Tibial nerve (tissue), 4 donors: ENCODE results near the gene SLF2.

Experiments used
- CTCF ChIP-seq, 5 experiments: fragments of 200-600 bp in 3 of 5; fragments of 450-650 bp in 2 of 5; sonication (generic) in 3 of 5; IDR thresholded peaks; one replicate each; pipeline ENCODE4 v1.5.1; 2016 to 2019; ENCODE audit warnings: antibody characterized with exemption in 5 of 5, mild to moderate bottlenecking in 3 of 5, moderate library complexity in 2 of 5
- EP300 ChIP-seq, 2 donors: sonication (generic); formaldehyde crosslinking; IDR thresholded peaks; one replicate each; pipeline ENCODE4 v1.6.1; 2017; ENCODE audit warnings: antibody characterized with exemption in 2 of 2, mild to moderate bottlenecking in 1 of 2
- POLR2A ChIP-seq, 2 donors: fragments of 450-650 bp; IDR thresholded peaks; one replicate each; pipeline ENCODE4 v1.6.1; 2017; ENCODE audit warnings: antibody characterized with exemption in 2 of 2, mild to moderate bottlenecking in 2 of 2, moderate library complexity in 2 of 2

GRCh38 chr10:100886091-100886490 lies 26.7 kb upstream of the SLF2 start:
- TF ChIP-seq POLR2A (IDR thresholded peaks at IDR 0.05), result no peak
- TF ChIP-seq CTCF (IDR thresholded peaks at IDR 0.05), result no peak
- TF ChIP-seq EP300 (IDR thresholded peaks at IDR 0.05), result no peak
